OCI-LY1 (cell line): Measurements from ENCODE around the gene SERGEF.

Experiments used
- EZH2 ChIP-seq: fragments of 200-600 bp; sonication (generic), shearing (Covaris generic); IDR thresholded peaks from 2 replicates; pipeline ENCODE4 v1.8.0; 2017; ENCODE audit warnings: borderline replicate concordance, mixed run types, mild to moderate bottlenecking, antibody characterized with exemption, low read length, moderate library complexity, mixed read lengths
- TF ChIP-seq, protein P1 (sequence below): fragments of 200-600 bp; sonication (generic), shearing (Covaris generic); IDR thresholded peaks from 2 replicates; pipeline ENCODE4 v1.5.1; 2017; ENCODE audit warnings: mild to moderate bottlenecking, antibody characterized with exemption, low read length, moderate library complexity, mixed read lengths

GRCh38 chr11:17747131-17747955 is 265.5 kb downstream of the SERGEF start:
- TF ChIP-seq, protein P1, sequence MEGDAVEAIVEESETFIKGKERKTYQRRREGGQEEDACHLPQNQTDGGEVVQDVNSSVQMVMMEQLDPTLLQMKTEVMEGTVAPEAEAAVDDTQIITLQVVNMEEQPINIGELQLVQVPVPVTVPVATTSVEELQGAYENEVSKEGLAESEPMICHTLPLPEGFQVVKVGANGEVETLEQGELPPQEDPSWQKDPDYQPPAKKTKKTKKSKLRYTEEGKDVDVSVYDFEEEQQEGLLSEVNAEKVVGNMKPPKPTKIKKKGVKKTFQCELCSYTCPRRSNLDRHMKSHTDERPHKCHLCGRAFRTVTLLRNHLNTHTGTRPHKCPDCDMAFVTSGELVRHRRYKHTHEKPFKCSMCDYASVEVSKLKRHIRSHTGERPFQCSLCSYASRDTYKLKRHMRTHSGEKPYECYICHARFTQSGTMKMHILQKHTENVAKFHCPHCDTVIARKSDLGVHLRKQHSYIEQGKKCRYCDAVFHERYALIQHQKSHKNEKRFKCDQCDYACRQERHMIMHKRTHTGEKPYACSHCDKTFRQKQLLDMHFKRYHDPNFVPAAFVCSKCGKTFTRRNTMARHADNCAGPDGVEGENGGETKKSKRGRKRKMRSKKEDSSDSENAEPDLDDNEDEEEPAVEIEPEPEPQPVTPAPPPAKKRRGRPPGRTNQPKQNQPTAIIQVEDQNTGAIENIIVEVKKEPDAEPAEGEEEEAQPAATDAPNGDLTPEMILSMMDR, result no peak
- no peak for TF ChIP-seq EZH2
